K562 (cell line): Measurements from ENCODE around the gene LIMK1. TPM values are rescaled to one million over a fixed set of nuclear protein-coding genes. Genes with fewer than 3 reads are reported as not detected.

ENCODE experiments used
- ATAC-seq: fragments of 200-7000 bp; cut with Tn5 transposase; 3 replicates; pipeline ENCODE4 v1.9.1; 2020; ENCODE audit warnings: moderate library complexity
- BruUV-seq: library from RNA; stranded (reverse); fragments of 400-500 nt; replicated peaks from 2 replicates; lab custom pipeline; 2021; lab: Mats Ljungman, UMichigan
- CTCF ChIA-PET: fragments of 300-600 bp; formaldehyde crosslinking; extraction: SDS; loops from one replicate; lab custom pipeline; 2021; ENCODE audit warnings: low intra/inter-chr PET ratio; lab: Yijun Ruan, JAX
- POLR2A ChIA-PET: fragments of 300-600, 350-650 bp; sonication (Branson Sonifier 250); formaldehyde crosslinking; extraction: SDS; loops from one replicate; lab custom pipeline; 2021; ENCODE audit warnings: antibody characterized with exemption, inconsistent platforms; lab: Yijun Ruan, JAX
- DNase-seq, 4 experiments: peaks; one replicate each; pipeline versions ENCODE4 v3.0.0 to v3.0.0-alpha.2; 2011 to 2018; ENCODE audit warnings: low spot score in 3 of 4, mixed read lengths in 3 of 4; ENCODE audit errors: extremely low read depth in 1 of 4
- FAIRE-seq: peaks from 2 replicates; lab custom pipeline; 2011; peaks lifted over from hg19 to GRCh38; lab: Jason Lieb, UNC
- H2AFZ ChIP-seq: 2 replicates; pipeline ENCODE4 v1.6.0; 2011; ENCODE audit warnings: low read depth, low read length, control low read depth, inconsistent platforms
- H3K27ac ChIP-seq: fragments of 200-600 bp; 3 replicates; pipeline ENCODE4 v1.8.0; 2011; ENCODE audit warnings: low read depth, mild to moderate bottlenecking, control low read depth, inconsistent platforms, low read length, moderate library complexity, mixed read lengths; ENCODE audit errors: extremely low read depth
- H3K27me3 ChIP-seq, 2 experiments: fragments of 300-600 bp in 1 of 2; 2 replicates in 1 of 2; 3 replicates in 1 of 2; pipeline versions ENCODE4 v1.6.0 to v1.8.0; 2011; ENCODE audit warnings: inconsistent platforms in 2 of 2, low read length in 2 of 2, mild to moderate bottlenecking in 1 of 2, mixed read lengths in 1 of 2, moderate library complexity in 1 of 2; ENCODE audit not compliant: control insufficient read depth in 2 of 2, insufficient read depth in 2 of 2
- H3K36me3 ChIP-seq: fragments of 300-600 bp; 3 replicates; pipeline ENCODE4 v1.8.0; 2011; ENCODE audit warnings: mild to moderate bottlenecking, low read length, inconsistent platforms; ENCODE audit not compliant: control insufficient read depth, insufficient read depth
- H3K4me1 ChIP-seq, 2 experiments: fragments of 200-600 bp in 1 of 2; replicated peaks in 1 of 2; 2 replicates in 1 of 2; 3 replicates in 1 of 2; pipeline versions ENCODE4 v1.5.1 to v1.8.0; 2011; ENCODE audit warnings: inconsistent platforms in 2 of 2, low read length in 2 of 2, mild to moderate bottlenecking in 1 of 2, mixed read lengths in 1 of 2, moderate library complexity in 1 of 2; ENCODE audit not compliant: control insufficient read depth in 2 of 2, insufficient read depth in 2 of 2
- H3K4me2 ChIP-seq: 2 replicates; pipeline ENCODE4 v1.6.1; 2011; ENCODE audit warnings: low read length, control low read depth, inconsistent platforms, mixed read lengths; ENCODE audit not compliant: insufficient read depth
- H3K4me3 ChIP-seq: fragments of 200-600 bp; sonication (generic), shearing (Covaris generic); 2 replicates; pipeline ENCODE4 v1.5.1; 2016; ENCODE audit warnings: control low read depth, inconsistent platforms
- H3K79me2 ChIP-seq: fragments of 200-600 bp; 3 replicates; pipeline ENCODE4 v1.8.0; 2011; ENCODE audit warnings: low read length, inconsistent platforms; ENCODE audit not compliant: control insufficient read depth, insufficient read depth
- H3K9ac ChIP-seq, 2 experiments: 2 replicates each; pipeline versions ENCODE4 v1.6.0 to v1.6.1; 2011; ENCODE audit warnings: low read depth in 2 of 2, low read length in 2 of 2, control low read depth in 1 of 2, inconsistent platforms in 1 of 2, mild to moderate bottlenecking in 1 of 2, mixed read lengths in 1 of 2; ENCODE audit not compliant: insufficient read depth in 1 of 2
- H3K9me1 ChIP-seq: one replicate; pipeline ENCODE4 v1.6.0; 2011; ENCODE audit warnings: inconsistent platforms, mild to moderate bottlenecking, low read length, moderate library complexity; ENCODE audit not compliant: control insufficient read depth, insufficient read depth
- H3K9me3 ChIP-seq: replicated peaks from 2 replicates; pipeline ENCODE4 v1.5.1; 2011; ENCODE audit warnings: low read depth, low read length, inconsistent platforms; ENCODE audit not compliant: control insufficient read depth, insufficient read depth
- H4K20me1 ChIP-seq: replicated peaks from 2 replicates; pipeline ENCODE4 v1.6.1; 2011; ENCODE audit warnings: low read length, inconsistent platforms, mixed read lengths; ENCODE audit not compliant: control insufficient read depth, insufficient read depth
- ARID4B ChIP-seq: sonication (generic); formaldehyde crosslinking; IDR thresholded peaks from 2 replicates; pipeline ENCODE4 v1.8.0; 2022; ENCODE audit warnings: mild to moderate bottlenecking, missing genetic modification reagents
- CTBP1 ChIP-seq: fragments of 450-650 bp; IDR thresholded peaks from 2 replicates; pipeline ENCODE4 v1.6.1; 2016; ENCODE audit warnings: borderline replicate concordance
- GTF2A2 ChIP-seq: IDR thresholded peaks from 2 replicates; pipeline ENCODE4 v1.6.1; 2016; ENCODE audit warnings: mild to moderate bottlenecking, missing genetic modification characterization, missing compliant biosample characterization
- GTF2F1 ChIP-seq: IDR thresholded peaks from 2 replicates; pipeline ENCODE4 v1.6.1; 2011; ENCODE audit warnings: low read depth, low read length, improper control_type of control experiment
- HDAC3 ChIP-seq: fragments of 450-650 bp; IDR thresholded peaks from 2 replicates; pipeline ENCODE4 v1.6.1; 2018; ENCODE audit warnings: borderline replicate concordance, mild to moderate bottlenecking, moderate library complexity; ENCODE audit not compliant: partially characterized antibody
- HEY1 ChIP-seq: fragments of 250-450 bp; sonication (Bioruptor Pico); IDR thresholded peaks from 2 replicates; pipeline ENCODE4 v1.5.0; 2020; ENCODE audit warnings: mild to moderate bottlenecking, moderate library complexity, borderline replicate concordance
- HMGXB4 ChIP-seq: sonication (generic); formaldehyde crosslinking; IDR thresholded peaks from 2 replicates; pipeline ENCODE4 v1.8.1; 2023; ENCODE audit warnings: mild to moderate bottlenecking, missing genetic modification reagents
- KAT8 ChIP-seq: fragments of 450-650 bp; IDR thresholded peaks from 2 replicates; pipeline ENCODE4 v1.6.1; 2016; ENCODE audit warnings: low read depth, mild to moderate bottlenecking
- NR2C2 ChIP-seq, 2 experiments: fragments of 200-800 bp in 1 of 2; sonication (Bioruptor generic) in 1 of 2; sonication (generic) in 1 of 2; formaldehyde crosslinking in 1 of 2; IDR thresholded peaks; 2 replicates each; pipeline versions ENCODE4 v1.6.1 to v1.8.0; 2016 to 2022; ENCODE audit warnings: mild to moderate bottlenecking in 1 of 2, missing compliant biosample characterization in 1 of 2, missing genetic modification characterization in 1 of 2, missing genetic modification reagents in 1 of 2
- USF1 ChIP-seq: sonication (generic); formaldehyde crosslinking; IDR thresholded peaks from 2 replicates; pipeline ENCODE4 v1.9.0; 2022; ENCODE audit warnings: mild to moderate bottlenecking, missing genetic modification reagents
- ZNF253 ChIP-seq: fragments of 250-450 bp; sonication (Bioruptor Pico); conservative IDR thresholded peaks from 2 replicates; pipeline ENCODE4 v1.6.1; 2021; ENCODE audit warnings: mild to moderate bottlenecking
- ZNF41 ChIP-seq: fragments of 250-450 bp; sonication (Bioruptor Pico); conservative IDR thresholded peaks from 2 replicates; pipeline ENCODE4 v1.4.0; 2020; ENCODE audit warnings: mild to moderate bottlenecking
- ZNF77 ChIP-seq: fragments of 250-450 bp; sonication (Bioruptor Pico); IDR thresholded peaks from 2 replicates; pipeline ENCODE4 v1.5.0; 2020
- WGBS: fragments of 100-300 bp; shearing (Covaris generic); methylation state at CpG from one replicate; pipeline ENCODE4 v1.1.6; 2016; ENCODE audit warnings: low coverage, mixed read lengths; ENCODE audit not compliant: insufficient coverage; ENCODE audit errors: missing lambda C conversion rate; 5-methylcytosine and 5-hydroxymethylcytosine counted together
- in situ Hi-C: fragments of 300-500 bp; cut with MboI; formaldehyde crosslinking; loops from 4 replicates; pipeline ENCODE4 v1.15.0; 2018; ENCODE audit warnings: inconsistent platforms, mixed read lengths
- intact Hi-C: fragments of 100-400 bp; cut with micrococcal nuclease; formaldehyde crosslinking; loops from 2 replicates; pipeline ENCODE4 v1.14.2; 2022
- polyA plus RNA-seq, 8 experiments: library from polyadenylated mRNA; depleted of rRNA in 4 of 8; stranded (reverse) in 5 of 8; unstranded in 3 of 8; fragments of >200 nt; fragmentation: Nextera tagmentation in 2 of 8; fragmentation: Illumina TruSeq in 1 of 8; extraction: Ambion mirVana in 2 of 8; extraction: Trizol in 1 of 8; gene quantifications; 2 replicates each; pipeline versions ENCODE4 v1.2.1 to v1.2.3, GENCODE V29; 2011 to 2014; ENCODE audit warnings: inconsistent platforms in 1 of 8, missing spikeins in 1 of 8
- total RNA-seq, 7 experiments: library from RNA; depleted of rRNA in 6 of 7; stranded (reverse); fragments of >200 nt in 6 of 7; fragmentation: Illumina TruSeq in 2 of 7; extraction: Trizol in 2 of 7; gene quantifications; 2 replicates each; pipeline versions ENCODE4 v1.2.1 to v1.2.3, GENCODE V29; 2011 to 2021; ENCODE audit warnings: low replicate concordance in 1 of 7

LIMK1 gene
- total and polyA plus RNA-seq, 9 of the 15 experiments (the other 6 are each of a cell fraction or from before 2014, with no cell fraction given), result 0.14 to 30.0 (median 15.9) TPM

GRCh38 chr7:74071121-74071520, 12.5 kb upstream of the LIMK1 start:
- intact Hi-C loops, result no loop called here
- H3K9me1 ChIP-seq, result no peaks in the 10 kb centered on the region
- no peak overlapping the region for H3K4me3 ChIP-seq
- peaks cover 0 to 5% of the 10 kb centered on the region in 2 experiments; a peak in 1 of 5 replicates for H3K27me3 ChIP-seq
- CTCF ChIA-PET, result interaction anchor here (1.4 kb wide), 1 partner anchor 132 kb away, joined by 4 read pairs; no protein-coding TSS in a partner anchor
- no peaks in the 10 kb centered on the region for H3K9me3 ChIP-seq
- peaks cover 0 to 7% of the 10 kb centered on the region in 2 experiments; a peak in 2 of 5 replicates for H3K4me1 ChIP-seq
- in situ Hi-C loops, result no loop called here
- no peak overlapping the region for H2AFZ ChIP-seq
- no peaks in the 10 kb centered on the region for H4K20me1 ChIP-seq
- DNase-seq, result no peak
- 50% methylated on average over 3 of the region's 3 CpGs for whole genome bisulfite sequencing
- no peaks in the 10 kb centered on the region for H3K36me3 ChIP-seq
- no TSS peak for BruUV-seq
- no peak for ATAC-seq
- H3K4me2 ChIP-seq, result no peak overlapping the region
- H3K9ac ChIP-seq, result no peak overlapping the region
- no peak overlapping the region for H3K27ac ChIP-seq
- POLR2A ChIA-PET, result interaction anchor here (0.6 kb wide), 1 partner anchor 18 kb away, joined by 3 read pairs; no protein-coding TSS in a partner anchor
- FAIRE-seq, result no peak
- no peaks in the 10 kb centered on the region for H3K79me2 ChIP-seq
- TF ChIP-seq ZNF77, result no peak
- no peak for TF ChIP-seq ZNF253 (CRISPR knock-in tag)
- no peak for TF ChIP-seq HDAC3
- no peak for TF ChIP-seq ZNF41 (CRISPR knock-in tag)
- TF ChIP-seq KAT8, result no peak
- no peak for TF ChIP-seq GTF2F1
- TF ChIP-seq GTF2A2 (tag), result no peak
- TF ChIP-seq CTBP1, result no peak
- no peak for TF ChIP-seq HEY1 (CRISPR knock-in tag)
- no peak for TF ChIP-seq HMGXB4 (CRISPR knock-in tag)
- no peak for TF ChIP-seq USF1 (CRISPR knock-in tag)
- TF ChIP-seq ARID4B (CRISPR knock-in tag), result no peak
- no peak for TF ChIP-seq NR2C2 (CRISPR knock-in tag; IDR thresholded peaks at IDR 0.05)
- no peak for TF ChIP-seq NR2C2 (tag; IDR thresholded peaks at IDR 0.05)
